ENCODE results near the gene KCNK16.

The KCNK16 gene

GRCh38 chr6:39300739-39301138, 21.8 kb downstream of the KCNK16 start:
- no peak overlapping the region for H3K9ac ChIP-seq (ENCODE audit: low read depth, low read length, poor library complexity, severe bottlenecking)
- TF ChIP-seq EZH2phosphoT487 (IDR thresholded peaks at IDR 0.05; ENCODE audit: borderline replicate concordance) (no peak), CTCF (conservative IDR thresholded peaks at IDR 0.05; ENCODE audit: low read length) (no peak)

GRCh38 chr6:39298061-39298460, 24.4 kb downstream of the KCNK16 start:
- no peak overlapping the region for H3K9ac ChIP-seq (ENCODE audit: low read depth, low read length, poor library complexity, severe bottlenecking)
- no peak overlapping the region for H3K4me2 ChIP-seq (ENCODE audit: low read depth, low read length, poor library complexity, severe bottlenecking)

More at GRCh38 chr6:39300739-39301138, 21.8 kb downstream of the KCNK16 start:
- Histone ChIP-seq H3K9me3 (ENCODE audit: insufficient read depth, low read depth, low read length) (no peaks in the 10 kb centered on the region), H3K36me3 (ENCODE audit: insufficient read depth, low read length) (no peaks in the 10 kb centered on the region), H3K27me3 (ENCODE audit: insufficient read depth, low read length, poor library complexity, severe bottlenecking) (no peaks in the 10 kb centered on the region), H3K4me2 (ENCODE audit: low read depth, low read length, poor library complexity, severe bottlenecking) (no peak overlapping the region), H2AFZ (ENCODE audit: low read length) (no peak overlapping the region), H3K79me2 (ENCODE audit: insufficient read depth, low read length) (no peaks in the 10 kb centered on the region), H3K4me1 (ENCODE audit: insufficient read depth, low read length, poor library complexity, severe bottlenecking) (no peaks in the 10 kb centered on the region), H4K20me1 (ENCODE audit: insufficient read depth, low read length, poor library complexity, severe bottlenecking) (no peaks in the 10 kb centered on the region), H3K4me3 (ENCODE audit: low read length, poor library complexity, severe bottlenecking) (no peak overlapping the region), H3F3A (ENCODE audit: low read depth) (no peaks in the 10 kb centered on the region), H3K9me2 (replicated peaks; ENCODE audit: low read depth, low read length) (no peaks in the 10 kb centered on the region)

GRCh38 chr6:39296745-39297640, 25.5 kb downstream of the KCNK16 start:
- Histone ChIP-seq H3F3A (ENCODE audit: low read depth) (no peaks in the 10 kb centered on the region), H3K79me2 (ENCODE audit: insufficient read depth, low read length) (no peaks in the 10 kb centered on the region), H3K9me3 (ENCODE audit: insufficient read depth, low read depth, low read length) (no peaks in the 10 kb centered on the region), H3K9me2 (replicated peaks; ENCODE audit: low read depth, low read length) (no peaks in the 10 kb centered on the region), H4K20me1 (ENCODE audit: insufficient read depth, low read length, poor library complexity, severe bottlenecking) (no peaks in the 10 kb centered on the region), H3K9ac (ENCODE audit: low read depth, low read length, poor library complexity, severe bottlenecking) (no peak overlapping the region), H3K27me3 (ENCODE audit: insufficient read depth, low read length, poor library complexity, severe bottlenecking) (no peaks in the 10 kb centered on the region), H3K36me3 (ENCODE audit: insufficient read depth, low read length) (no peaks in the 10 kb centered on the region), H3K4me1 (ENCODE audit: insufficient read depth, low read length, poor library complexity, severe bottlenecking) (no peaks in the 10 kb centered on the region), H2AFZ (ENCODE audit: low read length) (no peak overlapping the region), H3K4me3 (ENCODE audit: low read length, poor library complexity, severe bottlenecking) (no peak overlapping the region), H3K4me2 (ENCODE audit: low read depth, low read length, poor library complexity, severe bottlenecking) (no peak overlapping the region)
- TF ChIP-seq CTCF (conservative IDR thresholded peaks at IDR 0.05; ENCODE audit: low read length) = no peak
- no peak for TF ChIP-seq EZH2phosphoT487 (IDR thresholded peaks at IDR 0.05; ENCODE audit: borderline replicate concordance)

More at GRCh38 chr6:39298061-39298460, 24.4 kb downstream of the KCNK16 start:
- no peak overlapping the region for H3K4me3 ChIP-seq (ENCODE audit: low read length, poor library complexity, severe bottlenecking)
- no peaks in the 10 kb centered on the region for H3K27me3 ChIP-seq (ENCODE audit: insufficient read depth, low read length, poor library complexity, severe bottlenecking)
- H3K9me2 ChIP-seq (replicated peaks; ENCODE audit: low read depth, low read length) = no peaks in the 10 kb centered on the region
- no peaks in the 10 kb centered on the region for H4K20me1 ChIP-seq (ENCODE audit: insufficient read depth, low read length, poor library complexity, severe bottlenecking)
- H3K36me3 ChIP-seq (ENCODE audit: insufficient read depth, low read length) = no peaks in the 10 kb centered on the region
- TF ChIP-seq EZH2phosphoT487 (IDR thresholded peaks at IDR 0.05; ENCODE audit: borderline replicate concordance) (no peak), CTCF (conservative IDR thresholded peaks at IDR 0.05; ENCODE audit: low read length) (no peak)
- no peaks in the 10 kb centered on the region for H3K79me2 ChIP-seq (ENCODE audit: insufficient read depth, low read length)
- no peaks in the 10 kb centered on the region for H3K4me1 ChIP-seq (ENCODE audit: insufficient read depth, low read length, poor library complexity, severe bottlenecking)
- H3K9me3 ChIP-seq (ENCODE audit: insufficient read depth, low read depth, low read length) = no peaks in the 10 kb centered on the region
- no peaks in the 10 kb centered on the region for H3F3A ChIP-seq (ENCODE audit: low read depth)
- H2AFZ ChIP-seq (ENCODE audit: low read length) = no peak overlapping the region

Measured in Loucy (cell line).